Transverse colon (tissue), 3 donors: ENCODE data around the gene IKZF3.

ENCODE experiments used
- CTCF ChIP-seq, 5 experiments: fragments of 200-600 bp in 3 of 5; fragments of 450-650 bp in 2 of 5; sonication (generic) in 3 of 5; IDR thresholded peaks; 1 replicate in 2 of 5; 2 replicates in 3 of 5; pipeline ENCODE4 v1.5.1; 2016 to 2017; ENCODE audit warnings: antibody characterized with exemption in 5 of 5, inconsistent platforms in 3 of 5, mild to moderate bottlenecking in 2 of 5, moderate library complexity in 1 of 5
- EP300 ChIP-seq: sonication (generic); formaldehyde crosslinking; IDR thresholded peaks from one replicate; pipeline ENCODE4 v1.6.1; 2017; ENCODE audit warnings: antibody characterized with exemption, low read depth
- POLR2A ChIP-seq: fragments of 450-650 bp; IDR thresholded peaks from one replicate; pipeline ENCODE4 v1.6.1; 2016; ENCODE audit warnings: antibody characterized with exemption, mild to moderate bottlenecking, moderate library complexity

GRCh38 chr17:39810939-39811728, 53.0 kb downstream of the IKZF3 start:
- TF ChIP-seq CTCF (IDR thresholded peaks at IDR 0.05) (no peak), POLR2A (no peak), EP300 (no peak)
